Activated naive CD4-positive, alpha-beta T cell treated with anti-CD3 and anti-CD28 coated beads, Interleukin-2, amount 50 U/mL, for 16 hours (primary cell): ENCODE measurements around the gene RPS19.

Experiments
- DNase-seq: peaks from one replicate; pipeline ENCODE4 v3.0.0-alpha.2; 2020

The RPS19 gene

GRCh38 chr19:41879670-41880328, 19.7 kb downstream of the RPS19 start:
- no peak for DNase-seq

- no peak for DNase-seq
Observed at GRCh38 chr19:41880329-41880708, 20.3 kb downstream of the RPS19 start.

- DNase-seq, result peak; percentile 60
Observed at GRCh38 chr19:41882568-41883462, 22.8 kb downstream of the RPS19 start, which contains the start of gene ARHGEF1. TSS of gene ARHGEF1 (plus strand) at chr19:41883184. CDS start at chr19:41888083, 4,899 bp downstream.

GRCh38 chr19:41883463-41883820, 23.4 kb downstream of the RPS19 start:
- DNase-seq, result no peak

- DNase-seq, result peak; percentile 84
Observed at GRCh38 chr19:41883821-41884733, 24.0 kb downstream of the RPS19 start.

- DNase-seq, result peak; percentile 56
Observed at GRCh38 chr19:41886761-41887710, 27.0 kb downstream of the RPS19 start.

GRCh38 chr19:41887711-41888382, 27.8 kb downstream of the RPS19 start:
- peak; percentile 88 for DNase-seq

GRCh38 chr19:41888926-41889325, 28.9 kb downstream of the RPS19 start:
- DNase-seq, result no peak

GRCh38 chr19:41889896-41890295, 29.8 kb downstream of the RPS19 start:
- no peak for DNase-seq

- no peak for DNase-seq
Observed at GRCh38 chr19:41890936-41891335, 30.9 kb downstream of the RPS19 start.

GRCh38 chr19:41892173-41892902, 32.3 kb downstream of the RPS19 start:
- DNase-seq, result no peak

GRCh38 chr19:41893899-41894298, 33.8 kb downstream of the RPS19 start:
- no peak for DNase-seq

- no peak for DNase-seq
Observed at GRCh38 chr19:41894350-41894749, 34.3 kb downstream of the RPS19 start.

GRCh38 chr19:41895745-41896580, 35.9 kb downstream of the RPS19 start:
- DNase-seq, result no peak

- DNase-seq, result no peak
Observed at GRCh38 chr19:41896581-41896942, 36.5 kb downstream of the RPS19 start.

GRCh38 chr19:41897181-41897580, 37.1 kb downstream of the RPS19 start:
- DNase-seq, result no peak

- DNase-seq, result no peak
Observed at GRCh38 chr19:41897820-41898219, 37.8 kb downstream of the RPS19 start.

- DNase-seq, result no peak
Observed at GRCh38 chr19:41898235-41898634, 38.2 kb downstream of the RPS19 start.

GRCh38 chr19:41901707-41902360, 41.8 kb downstream of the RPS19 start:
- no peak for DNase-seq
